ENCODE results near the gene TPP2.

DNA sequence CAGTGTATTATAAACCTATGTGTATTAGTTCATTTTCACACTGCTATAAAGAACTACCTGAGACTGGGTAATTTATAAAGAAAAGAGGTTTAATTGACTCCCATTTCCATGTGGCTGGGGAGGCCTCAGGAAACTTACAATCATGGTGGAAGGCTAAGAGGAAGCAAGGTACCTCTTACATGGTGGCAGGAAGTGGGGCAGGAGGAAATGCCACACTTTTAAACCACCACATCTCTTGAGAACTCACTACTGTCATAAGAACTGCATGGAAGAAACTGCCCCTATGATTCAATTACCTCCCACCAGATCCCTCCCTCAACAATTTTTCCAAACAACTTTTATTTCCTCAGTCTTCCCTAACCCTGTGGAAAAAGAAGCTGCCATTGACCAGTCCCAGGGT is 14.5 kb upstream of the TPP2 start:
- TF ChIP-seq, protein P1, sequence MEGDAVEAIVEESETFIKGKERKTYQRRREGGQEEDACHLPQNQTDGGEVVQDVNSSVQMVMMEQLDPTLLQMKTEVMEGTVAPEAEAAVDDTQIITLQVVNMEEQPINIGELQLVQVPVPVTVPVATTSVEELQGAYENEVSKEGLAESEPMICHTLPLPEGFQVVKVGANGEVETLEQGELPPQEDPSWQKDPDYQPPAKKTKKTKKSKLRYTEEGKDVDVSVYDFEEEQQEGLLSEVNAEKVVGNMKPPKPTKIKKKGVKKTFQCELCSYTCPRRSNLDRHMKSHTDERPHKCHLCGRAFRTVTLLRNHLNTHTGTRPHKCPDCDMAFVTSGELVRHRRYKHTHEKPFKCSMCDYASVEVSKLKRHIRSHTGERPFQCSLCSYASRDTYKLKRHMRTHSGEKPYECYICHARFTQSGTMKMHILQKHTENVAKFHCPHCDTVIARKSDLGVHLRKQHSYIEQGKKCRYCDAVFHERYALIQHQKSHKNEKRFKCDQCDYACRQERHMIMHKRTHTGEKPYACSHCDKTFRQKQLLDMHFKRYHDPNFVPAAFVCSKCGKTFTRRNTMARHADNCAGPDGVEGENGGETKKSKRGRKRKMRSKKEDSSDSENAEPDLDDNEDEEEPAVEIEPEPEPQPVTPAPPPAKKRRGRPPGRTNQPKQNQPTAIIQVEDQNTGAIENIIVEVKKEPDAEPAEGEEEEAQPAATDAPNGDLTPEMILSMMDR (IDR thresholded peaks at IDR 0.05) = no peak
- TF ChIP-seq POLR2A (IDR thresholded peaks at IDR 0.05) = no peak

Measured in thyroid gland (tissue), 4 donors.